AG09309 (cell line): ENCODE measurements around the gene KLC1.

ENCODE experiments used
- DNase-seq: peaks from one replicate; pipeline ENCODE4 v3.0.0-alpha.2; 2010; ENCODE audit warnings: low read depth
- H3K4me3 ChIP-seq: 2 replicates; pipeline ENCODE4 v1.5.1; 2011; ENCODE audit warnings: mild to moderate bottlenecking, low read depth, low read length, moderate library complexity; ENCODE audit not compliant: control insufficient read depth
- CTCF ChIP-seq: IDR thresholded peaks from 2 replicates; pipeline ENCODE4 v1.5.1; 2011; ENCODE audit warnings: mild to moderate bottlenecking, low read depth, low read length, inconsistent platforms; ENCODE audit not compliant: insufficient read depth, control insufficient read depth; ENCODE audit errors: missing control alignments

KLC1 gene

GRCh38 chr14:103663506-103663905 lies 34.5 kb downstream of the KLC1 start:
- TF ChIP-seq CTCF: no peak
- H3K4me3 ChIP-seq: no peak overlapping the region
- DNase-seq: no peak

GRCh38 chr14:103667671-103668070 lies 38.7 kb downstream of the KLC1 start:
- no peak for TF ChIP-seq CTCF
- DNase-seq: no peak
- H3K4me3 ChIP-seq: no peak overlapping the region

- TF ChIP-seq CTCF: no peak
- DNase-seq: no peak
- H3K4me3 ChIP-seq: no peak overlapping the region
Observed at GRCh38 chr14:103668117-103668516, 39.1 kb downstream of the KLC1 start.

GRCh38 chr14:103669370-103669769 lies 40.4 kb downstream of the KLC1 start:
- no peak overlapping the region for H3K4me3 ChIP-seq
- TF ChIP-seq CTCF: no peak
- no peak for DNase-seq

- no peak for TF ChIP-seq CTCF
- H3K4me3 ChIP-seq: no peak overlapping the region
- no peak for DNase-seq
Observed at GRCh38 chr14:103671911-103672310, 42.9 kb downstream of the KLC1 start.

GRCh38 chr14:103675957-103676356 lies 46.9 kb downstream of the KLC1 start:
- no peak for DNase-seq
- no peak overlapping the region for H3K4me3 ChIP-seq
- no peak for TF ChIP-seq CTCF
